ENCODE data around the gene TAMM41.

Gene TAMM41

GRCh38 chr3:11807686-11808085, 39.0 kb downstream of the TAMM41 start:
- DNase-seq (ENCODE audit: extremely low spot score): no peak
- CTCF ChIA-PET: interaction anchor here (0.5 kb wide), 1 partner anchor 427 kb away, joined by 3 read pairs; no protein-coding TSS in a partner anchor
- no peak for TF ChIP-seq BHLHE40 (IDR thresholded peaks at IDR 0.05; ENCODE audit: borderline replicate concordance)
- TF ChIP-seq SP1 (IDR thresholded peaks at IDR 0.05): no peak
- no peak for TF ChIP-seq HDGF (IDR thresholded peaks at IDR 0.05; ENCODE audit: borderline replicate concordance)
- POLR2A ChIA-PET: no interaction called here

- no peak for DNase-seq (ENCODE audit: extremely low spot score)
- ChIA-PET POLR2A (no interaction called here), CTCF (no interaction called here)
- TF ChIP-seq HDGF (IDR thresholded peaks at IDR 0.05; ENCODE audit: borderline replicate concordance) (no peak), FOXM1 (IDR thresholded peaks at IDR 0.05; ENCODE audit: borderline replicate concordance) (no peak), BHLHE40 (IDR thresholded peaks at IDR 0.05; ENCODE audit: borderline replicate concordance) (no peak), ELF4 (IDR thresholded peaks at IDR 0.05) (no peak), FOXA1 (IDR thresholded peaks at IDR 0.05) (no peak), ARNT (IDR thresholded peaks at IDR 0.05) (no peak), LEF1 (IDR thresholded peaks at IDR 0.05; ENCODE audit: borderline replicate concordance) (no peak), CTBP1 (IDR thresholded peaks at IDR 0.05; ENCODE audit: borderline replicate concordance) (no peak), ZNF384 (IDR thresholded peaks at IDR 0.05) (no peak), SUZ12 (IDR thresholded peaks at IDR 0.05) (no peak)
Observed at GRCh38 chr3:11805716-11806115, 41.0 kb downstream of the TAMM41 start.

DNA sequence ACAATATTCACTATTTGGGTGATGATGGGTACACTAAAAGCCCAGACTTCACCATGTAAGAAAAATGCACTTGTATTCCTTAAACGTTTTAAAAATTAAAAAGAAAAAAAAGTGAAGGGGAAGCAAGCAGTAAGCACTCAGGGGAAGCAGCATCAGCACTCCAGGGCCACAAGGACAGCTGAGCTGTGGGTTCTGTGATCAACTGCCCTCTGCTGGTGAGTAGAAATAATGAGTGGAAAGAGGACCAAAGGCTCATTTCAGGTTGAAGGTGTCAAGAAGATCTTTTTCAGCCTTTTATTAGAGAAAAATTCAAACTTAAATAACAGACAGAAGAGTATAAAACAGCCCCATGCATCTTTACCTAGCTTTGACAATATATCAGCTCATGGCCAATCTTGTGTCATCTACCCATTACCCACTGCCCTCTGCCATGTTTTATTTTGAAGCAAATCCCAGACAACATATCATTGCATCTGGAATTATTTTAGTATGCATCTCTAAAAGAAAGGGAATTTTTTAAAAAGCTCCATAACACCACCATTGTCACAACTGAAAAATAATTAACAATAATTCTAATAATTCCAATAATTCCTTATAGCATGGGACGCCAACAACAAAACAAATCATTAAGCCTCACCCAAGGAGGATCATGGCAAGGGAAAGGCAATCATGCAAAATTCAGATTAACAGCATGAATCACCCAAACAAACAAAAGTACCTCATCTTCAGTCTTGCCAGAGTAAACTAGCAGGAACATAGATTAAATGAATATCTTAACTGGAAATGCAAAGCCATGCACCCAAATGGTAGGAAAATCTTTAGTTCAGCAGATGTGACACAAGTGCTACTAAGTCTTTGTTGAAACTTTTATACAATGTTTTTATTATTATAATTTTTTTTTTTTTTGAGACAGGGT, 42.5 kb downstream of the TAMM41 start:
- POLR2A ChIA-PET: interaction anchor here (0.7 kb wide), 1 partner anchor 30 kb away, joined by 3 read pairs; no protein-coding TSS in a partner anchor
- CTCF ChIA-PET: no interaction called here
- TF ChIP-seq, protein P1, sequence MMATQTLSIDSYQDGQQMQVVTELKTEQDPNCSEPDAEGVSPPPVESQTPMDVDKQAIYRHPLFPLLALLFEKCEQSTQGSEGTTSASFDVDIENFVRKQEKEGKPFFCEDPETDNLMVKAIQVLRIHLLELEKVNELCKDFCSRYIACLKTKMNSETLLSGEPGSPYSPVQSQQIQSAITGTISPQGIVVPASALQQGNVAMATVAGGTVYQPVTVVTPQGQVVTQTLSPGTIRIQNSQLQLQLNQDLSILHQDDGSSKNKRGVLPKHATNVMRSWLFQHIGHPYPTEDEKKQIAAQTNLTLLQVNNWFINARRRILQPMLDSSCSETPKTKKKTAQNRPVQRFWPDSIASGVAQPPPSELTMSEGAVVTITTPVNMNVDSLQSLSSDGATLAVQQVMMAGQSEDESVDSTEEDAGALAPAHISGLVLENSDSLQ (IDR thresholded peaks at IDR 0.05): no peak
- no peak for TF ChIP-seq FOXK2 (IDR thresholded peaks at IDR 0.05)
- peak; percentile 65 for DNase-seq (ENCODE audit: extremely low spot score)

- TF ChIP-seq CTBP1 (IDR thresholded peaks at IDR 0.05; ENCODE audit: borderline replicate concordance): no peak
- TF ChIP-seq FOXA1 (IDR thresholded peaks at IDR 0.05): no peak
- no peak for TF ChIP-seq ZNF384 (IDR thresholded peaks at IDR 0.05)
- TF ChIP-seq L3MBTL2 (conservative IDR thresholded peaks at IDR 0.05): no peak
- no peak for TF ChIP-seq BHLHE40 (IDR thresholded peaks at IDR 0.05; ENCODE audit: borderline replicate concordance)
- no peak for TF ChIP-seq TARDBP (IDR thresholded peaks at IDR 0.05)
- TF ChIP-seq FOXM1 (IDR thresholded peaks at IDR 0.05; ENCODE audit: borderline replicate concordance): no peak
- TF ChIP-seq SUZ12 (IDR thresholded peaks at IDR 0.05): no peak
- TF ChIP-seq, protein P1 (IDR thresholded peaks at IDR 0.05): no peak
- TF ChIP-seq ARNT (IDR thresholded peaks at IDR 0.05): no peak
- TF ChIP-seq ELF4 (IDR thresholded peaks at IDR 0.05): no peak
- TF ChIP-seq NFRKB (IDR thresholded peaks at IDR 0.05): no peak
- no peak for TF ChIP-seq FOXK2 (IDR thresholded peaks at IDR 0.05)
- ChIA-PET CTCF (no interaction called here), POLR2A (no interaction called here)
- DNase-seq (ENCODE audit: extremely low spot score): no peak
Observed at GRCh38 chr3:11799791-11800190, 46.9 kb downstream of the TAMM41 start.

DNA sequence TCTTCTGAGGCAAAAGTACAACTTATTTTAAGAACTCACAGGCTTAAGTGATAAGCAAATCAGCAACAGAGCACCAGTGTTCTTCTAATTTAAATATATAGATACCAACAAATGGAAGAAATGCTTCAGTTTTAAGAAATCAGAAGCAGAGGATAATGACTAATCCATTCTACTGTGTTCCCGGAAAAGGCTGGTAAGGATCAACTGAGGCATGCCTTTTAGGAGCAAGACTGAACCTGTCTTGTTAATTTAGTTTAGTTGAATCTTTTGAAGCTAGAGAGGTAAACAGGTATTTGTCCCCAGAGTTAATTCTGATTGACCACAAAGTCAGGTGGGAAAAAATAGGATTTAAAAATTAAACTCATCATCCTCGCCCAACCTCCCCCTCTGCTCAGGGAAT, 51.8 kb downstream of the TAMM41 start:
- CTCF ChIA-PET: no interaction called here
- POLR2A ChIA-PET: no interaction called here
- DNase-seq (ENCODE audit: extremely low spot score): no peak
- TF ChIP-seq ELF4 (IDR thresholded peaks at IDR 0.05): no peak
- TF ChIP-seq FOXA1 (IDR thresholded peaks at IDR 0.05): no peak
- no peak for TF ChIP-seq ARNT (IDR thresholded peaks at IDR 0.05)
- TF ChIP-seq, protein P1 (IDR thresholded peaks at IDR 0.05): no peak
- TF ChIP-seq HDGF (IDR thresholded peaks at IDR 0.05; ENCODE audit: borderline replicate concordance): no peak
- no peak for TF ChIP-seq BHLHE40 (IDR thresholded peaks at IDR 0.05; ENCODE audit: borderline replicate concordance)
- TF ChIP-seq FOXK2 (IDR thresholded peaks at IDR 0.05): no peak
- TF ChIP-seq FOXM1 (IDR thresholded peaks at IDR 0.05; ENCODE audit: borderline replicate concordance): no peak
- TF ChIP-seq L3MBTL2 (conservative IDR thresholded peaks at IDR 0.05): no peak
- TF ChIP-seq CTBP1 (IDR thresholded peaks at IDR 0.05; ENCODE audit: borderline replicate concordance): no peak
- TF ChIP-seq LEF1 (IDR thresholded peaks at IDR 0.05; ENCODE audit: borderline replicate concordance): no peak
- no peak for TF ChIP-seq ZNF384 (IDR thresholded peaks at IDR 0.05)
- TF ChIP-seq SUZ12 (IDR thresholded peaks at IDR 0.05): no peak
- TF ChIP-seq NFRKB (IDR thresholded peaks at IDR 0.05): no peak
- no peak for TF ChIP-seq TARDBP (IDR thresholded peaks at IDR 0.05)
- TF ChIP-seq SP1 (IDR thresholded peaks at IDR 0.05): no peak

GRCh38 chr3:11791339-11792200, 55.1 kb downstream of the TAMM41 start:
- ChIA-PET POLR2A (no interaction called here), CTCF (no interaction called here)
- TF ChIP-seq SUZ12 (IDR thresholded peaks at IDR 0.05) (no peak), HDGF (IDR thresholded peaks at IDR 0.05; ENCODE audit: borderline replicate concordance) (no peak), FOXA1 (IDR thresholded peaks at IDR 0.05) (no peak), ELF4 (IDR thresholded peaks at IDR 0.05) (no peak), ARNT (IDR thresholded peaks at IDR 0.05) (no peak), TARDBP (IDR thresholded peaks at IDR 0.05) (no peak)
- no peak for DNase-seq (ENCODE audit: extremely low spot score)

Measured in HEK293T (cell line).